HEK293 (cell line): ENCODE data around the gene ROBO1.

Experiments used
- CTCF ChIA-PET: fragments of 350-600 bp; formaldehyde crosslinking; extraction: SDS; loops from one replicate; lab custom pipeline; 2021; ENCODE audit warnings: antibody characterized with exemption; lab: Yijun Ruan, JAX
- POLR2A ChIA-PET: fragments of 300-600 bp; formaldehyde crosslinking; extraction: SDS; loops from one replicate; lab custom pipeline; 2020; ENCODE audit warnings: antibody characterized with exemption, inconsistent platforms; lab: Yijun Ruan, JAX
- H3K27ac ChIP-seq: fragments of 200-500 bp; sonication (Bioruptor generic); 2 replicates; pipeline ENCODE4 v1.5.1; 2014; ENCODE audit warnings: low read depth, low read length, control low read depth, inconsistent platforms; ENCODE audit errors: extremely low read depth
- H3K36me3 ChIP-seq, 2 experiments: fragments of 200-500 bp in 1 of 2; sonication (Bioruptor generic) in 1 of 2; 1 replicate in 1 of 2; 2 replicates in 1 of 2; pipeline ENCODE4 v1.5.1; 2014 to 2017; ENCODE audit warnings: inconsistent platforms in 2 of 2, low read length in 2 of 2; ENCODE audit not compliant: control insufficient read depth in 2 of 2, insufficient read depth in 1 of 2
- H3K4me1 ChIP-seq: fragments of 200-500 bp; sonication (Bioruptor generic); 2 replicates; pipeline ENCODE4 v1.5.1; 2014; ENCODE audit warnings: mild to moderate bottlenecking, low read length, inconsistent platforms; ENCODE audit not compliant: control insufficient read depth, insufficient read depth
- H3K4me3 ChIP-seq: 2 replicates; pipeline ENCODE4 v1.5.1; 2011; ENCODE audit warnings: low read depth, mild to moderate bottlenecking, control low read depth, low read length, moderate library complexity
- H3K9me3 ChIP-seq: fragments of 200-500 bp; sonication (Bioruptor generic); 2 replicates; pipeline ENCODE4 v1.5.1; 2014; ENCODE audit warnings: low read depth, low read length, inconsistent platforms; ENCODE audit not compliant: control insufficient read depth, insufficient read depth
- GFI1B ChIP-seq: fragments of 450-650 bp; formaldehyde crosslinking; IDR thresholded peaks from 2 replicates; pipeline ENCODE4 v1.5.1; 2016; ENCODE audit warnings: missing biosample characterization, missing genetic modification characterization
- MZF1 ChIP-seq: fragments of 450-650 bp; formaldehyde crosslinking; IDR thresholded peaks from 2 replicates; pipeline ENCODE4 v1.5.1; 2017; ENCODE audit warnings: missing biosample characterization, missing genetic modification characterization, borderline replicate concordance
- SP7 ChIP-seq: fragments of 450-650 bp; formaldehyde crosslinking; IDR thresholded peaks from 2 replicates; pipeline ENCODE4 v1.5.1; 2016; ENCODE audit warnings: missing biosample characterization, missing genetic modification characterization
- WT1 ChIP-seq: fragments of 450-650 bp; formaldehyde crosslinking; IDR thresholded peaks from 2 replicates; pipeline ENCODE4 v1.5.1; 2016; ENCODE audit warnings: missing biosample characterization, missing genetic modification characterization
- YY1 ChIP-seq: fragments of 450-650 bp; formaldehyde crosslinking; IDR thresholded peaks from 2 replicates; pipeline ENCODE4 v1.5.1; 2018; ENCODE audit warnings: missing biosample characterization, missing genetic modification characterization
- ZBTB48 ChIP-seq: fragments of 450-650 bp; formaldehyde crosslinking; IDR thresholded peaks from 2 replicates; pipeline ENCODE4 v1.5.1; 2016; ENCODE audit warnings: missing biosample characterization, missing genetic modification characterization
- ZBTB7A ChIP-seq: fragments of 450-650 bp; formaldehyde crosslinking; IDR thresholded peaks from 2 replicates; pipeline ENCODE4 v1.5.1; 2016; ENCODE audit warnings: low read depth, missing biosample characterization, missing genetic modification characterization
- ZNF223 ChIP-seq: fragments of 450-650 bp; formaldehyde crosslinking; IDR thresholded peaks from 2 replicates; pipeline ENCODE4 v1.5.1; 2016; ENCODE audit warnings: missing biosample characterization, missing genetic modification characterization
- ZNF23 ChIP-seq: fragments of 450-650 bp; formaldehyde crosslinking; IDR thresholded peaks from 2 replicates; pipeline ENCODE4 v1.5.1; 2016; ENCODE audit warnings: missing biosample characterization, missing genetic modification characterization, borderline replicate concordance
- ZNF266 ChIP-seq: fragments of 450-650 bp; formaldehyde crosslinking; IDR thresholded peaks from 2 replicates; pipeline ENCODE4 v1.5.1; 2016; ENCODE audit warnings: missing biosample characterization, missing genetic modification characterization, low read depth
- ZNF302 ChIP-seq: fragments of 450-650 bp; formaldehyde crosslinking; IDR thresholded peaks from 2 replicates; pipeline ENCODE4 v1.5.1; 2016; ENCODE audit warnings: missing biosample characterization, missing genetic modification characterization, low read depth
- ZNF366 ChIP-seq: fragments of 450-650 bp; formaldehyde crosslinking; conservative IDR thresholded peaks from 2 replicates; pipeline ENCODE4 v1.5.1; 2016; ENCODE audit warnings: missing biosample characterization, missing genetic modification characterization
- ZNF37A ChIP-seq: fragments of 450-650 bp; IDR thresholded peaks from 2 replicates; pipeline ENCODE4 v1.5.1; 2018; ENCODE audit warnings: missing biosample characterization, missing genetic modification characterization
- ZNF391 ChIP-seq: fragments of 450-650 bp; formaldehyde crosslinking; IDR thresholded peaks from 2 replicates; pipeline ENCODE4 v1.5.1; 2016; ENCODE audit warnings: low read depth, missing biosample characterization, missing genetic modification characterization, borderline replicate concordance
- ZNF510 ChIP-seq: fragments of 450-650 bp; formaldehyde crosslinking; IDR thresholded peaks from 2 replicates; pipeline ENCODE4 v1.5.1; 2018; ENCODE audit warnings: mild to moderate bottlenecking, missing genetic modification characterization, missing biosample characterization; ENCODE audit not compliant: insufficient replicate concordance
- ZNF558 ChIP-seq: fragments of 450-650 bp; formaldehyde crosslinking; IDR thresholded peaks from 2 replicates; pipeline ENCODE4 v1.5.1; 2016; ENCODE audit warnings: missing biosample characterization, missing genetic modification characterization
- ZNF664 ChIP-seq: fragments of 450-650 bp; formaldehyde crosslinking; IDR thresholded peaks from 2 replicates; pipeline ENCODE4 v1.5.1; 2016; ENCODE audit warnings: missing biosample characterization, missing genetic modification characterization
- ZNF670 ChIP-seq: fragments of 450-650 bp; formaldehyde crosslinking; IDR thresholded peaks from 2 replicates; pipeline ENCODE4 v1.5.1; 2016; ENCODE audit warnings: missing biosample characterization, missing genetic modification characterization, low read depth
- ZNF791 ChIP-seq: fragments of 450-650 bp; formaldehyde crosslinking; IDR thresholded peaks from 2 replicates; pipeline ENCODE4 v1.5.1; 2016; ENCODE audit warnings: missing biosample characterization, missing genetic modification characterization
- ZNF792 ChIP-seq: fragments of 450-650 bp; formaldehyde crosslinking; IDR thresholded peaks from 2 replicates; pipeline ENCODE4 v1.5.1; 2016; ENCODE audit warnings: missing biosample characterization, missing genetic modification characterization
- TF ChIP-seq, protein P1 (sequence below): fragments of 450-650 bp; formaldehyde crosslinking; IDR thresholded peaks from 2 replicates; pipeline ENCODE4 v1.5.1; 2016; ENCODE audit warnings: missing biosample characterization, missing genetic modification characterization
- TF ChIP-seq, protein P2 (sequence below): fragments of 450-650 bp; formaldehyde crosslinking; IDR thresholded peaks from 2 replicates; pipeline ENCODE4 v1.5.1; 2016; ENCODE audit warnings: missing biosample characterization, missing genetic modification characterization
- TF ChIP-seq, protein P3 (sequence below): fragments of 450-650 bp; formaldehyde crosslinking; IDR thresholded peaks from 2 replicates; pipeline ENCODE4 v1.5.1; 2016; ENCODE audit warnings: missing biosample characterization, missing genetic modification characterization

Gene ROBO1

DNA sequence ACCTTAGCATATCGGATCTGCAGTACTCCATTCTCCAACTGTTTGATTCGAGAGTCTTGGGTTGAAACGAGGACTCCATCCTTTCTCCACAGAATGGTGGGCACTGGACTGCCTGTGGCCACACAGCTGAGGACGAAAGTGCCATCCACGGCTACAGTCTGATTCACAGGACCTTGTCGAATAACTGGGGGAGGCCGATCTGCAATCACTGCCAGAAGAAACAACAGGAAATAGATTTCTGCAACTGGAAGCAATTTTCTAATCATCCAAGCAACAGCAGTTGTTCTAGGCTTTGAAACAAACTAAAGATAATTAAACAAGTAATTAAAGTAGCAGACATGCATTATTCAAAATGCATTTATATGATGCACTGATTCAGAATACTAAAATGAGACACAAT is 1097.7 kb downstream of the ROBO1 start:
- ChIA-PET CTCF (no interaction called here), POLR2A (no interaction called here)
- Histone ChIP-seq H3K27ac (no peak overlapping the region), H3K9me3 (no peaks in the 10 kb centered on the region), H3K4me3 (no peak overlapping the region), H3K36me3 (peaks cover 0 to 41% of the 10 kb centered on the region in 2 experiments; a peak in 2 of 3 replicates), H3K4me1 (no peaks in the 10 kb centered on the region)
- no peak for TF ChIP-seq ZNF266 (tag by site-specific recombination)
- TF ChIP-seq ZNF37A (tag by site-specific recombination), result no peak
- TF ChIP-seq ZNF791 (tag by site-specific recombination), result no peak
- TF ChIP-seq ZNF23 (tag by site-specific recombination), result no peak
- no peak for TF ChIP-seq ZNF223 (tag by site-specific recombination)
- no peak for TF ChIP-seq ZNF792 (tag by site-specific recombination)
- TF ChIP-seq ZNF664, result no peak
- no peak for TF ChIP-seq SP7
- no peak for TF ChIP-seq ZBTB7A
- TF ChIP-seq YY1 (tag by site-specific recombination), result no peak
- TF ChIP-seq ZNF302 (tag by site-specific recombination), result no peak
- TF ChIP-seq ZBTB48 (tag by site-specific recombination), result no peak

DNA sequence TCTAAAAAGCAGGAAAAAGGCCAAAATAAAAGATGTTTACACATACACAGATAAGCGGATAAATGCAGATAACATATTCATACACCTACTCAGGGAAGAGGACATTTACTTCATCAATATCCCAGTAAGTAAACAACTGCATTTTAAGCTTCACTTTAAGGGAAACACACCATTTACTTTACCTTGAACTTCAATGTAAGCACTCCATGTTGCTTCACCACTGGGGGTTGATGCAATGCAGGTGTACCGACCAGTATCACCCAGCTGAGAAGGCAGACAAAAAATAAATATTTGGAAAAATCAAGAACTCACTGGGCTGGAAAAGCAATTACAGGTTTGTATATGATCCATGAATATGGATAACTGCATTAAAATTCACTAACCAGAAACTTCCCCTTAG is 1099.5 kb downstream of the ROBO1 start:
- Histone ChIP-seq H3K27ac (no peak overlapping the region), H3K36me3 (peaks cover 0 to 46% of the 10 kb centered on the region in 2 experiments; a peak in 2 of 3 replicates), H3K9me3 (no peaks in the 10 kb centered on the region), H3K4me1 (no peaks in the 10 kb centered on the region), H3K4me3 (no peak overlapping the region)
- POLR2A ChIA-PET, result no interaction called here
- CTCF ChIA-PET, result no interaction called here
- no peak for TF ChIP-seq ZNF366
- TF ChIP-seq ZNF558 (tag by site-specific recombination), result no peak
- no peak for TF ChIP-seq GFI1B (tag by site-specific recombination)
- TF ChIP-seq, protein P1, sequence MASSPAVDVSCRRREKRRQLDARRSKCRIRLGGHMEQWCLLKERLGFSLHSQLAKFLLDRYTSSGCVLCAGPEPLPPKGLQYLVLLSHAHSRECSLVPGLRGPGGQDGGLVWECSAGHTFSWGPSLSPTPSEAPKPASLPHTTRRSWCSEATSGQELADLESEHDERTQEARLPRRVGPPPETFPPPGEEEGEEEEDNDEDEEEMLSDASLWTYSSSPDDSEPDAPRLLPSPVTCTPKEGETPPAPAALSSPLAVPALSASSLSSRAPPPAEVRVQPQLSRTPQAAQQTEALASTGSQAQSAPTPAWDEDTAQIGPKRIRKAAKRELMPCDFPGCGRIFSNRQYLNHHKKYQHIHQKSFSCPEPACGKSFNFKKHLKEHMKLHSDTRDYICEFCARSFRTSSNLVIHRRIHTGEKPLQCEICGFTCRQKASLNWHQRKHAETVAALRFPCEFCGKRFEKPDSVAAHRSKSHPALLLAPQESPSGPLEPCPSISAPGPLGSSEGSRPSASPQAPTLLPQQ (tag by site-specific recombination), result no peak
- TF ChIP-seq, protein P2, sequence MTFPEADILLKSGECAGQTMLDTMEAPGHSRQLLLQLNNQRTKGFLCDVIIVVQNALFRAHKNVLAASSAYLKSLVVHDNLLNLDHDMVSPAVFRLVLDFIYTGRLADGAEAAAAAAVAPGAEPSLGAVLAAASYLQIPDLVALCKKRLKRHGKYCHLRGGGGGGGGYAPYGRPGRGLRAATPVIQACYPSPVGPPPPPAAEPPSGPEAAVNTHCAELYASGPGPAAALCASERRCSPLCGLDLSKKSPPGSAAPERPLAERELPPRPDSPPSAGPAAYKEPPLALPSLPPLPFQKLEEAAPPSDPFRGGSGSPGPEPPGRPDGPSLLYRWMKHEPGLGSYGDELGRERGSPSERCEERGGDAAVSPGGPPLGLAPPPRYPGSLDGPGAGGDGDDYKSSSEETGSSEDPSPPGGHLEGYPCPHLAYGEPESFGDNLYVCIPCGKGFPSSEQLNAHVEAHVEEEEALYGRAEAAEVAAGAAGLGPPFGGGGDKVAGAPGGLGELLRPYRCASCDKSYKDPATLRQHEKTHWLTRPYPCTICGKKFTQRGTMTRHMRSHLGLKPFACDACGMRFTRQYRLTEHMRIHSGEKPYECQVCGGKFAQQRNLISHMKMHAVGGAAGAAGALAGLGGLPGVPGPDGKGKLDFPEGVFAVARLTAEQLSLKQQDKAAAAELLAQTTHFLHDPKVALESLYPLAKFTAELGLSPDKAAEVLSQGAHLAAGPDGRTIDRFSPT (tag by site-specific recombination), result no peak
- no peak for TF ChIP-seq ZNF391 (tag by site-specific recombination)
- no peak for TF ChIP-seq ZNF510 (tag by site-specific recombination)
- TF ChIP-seq, protein P3, sequence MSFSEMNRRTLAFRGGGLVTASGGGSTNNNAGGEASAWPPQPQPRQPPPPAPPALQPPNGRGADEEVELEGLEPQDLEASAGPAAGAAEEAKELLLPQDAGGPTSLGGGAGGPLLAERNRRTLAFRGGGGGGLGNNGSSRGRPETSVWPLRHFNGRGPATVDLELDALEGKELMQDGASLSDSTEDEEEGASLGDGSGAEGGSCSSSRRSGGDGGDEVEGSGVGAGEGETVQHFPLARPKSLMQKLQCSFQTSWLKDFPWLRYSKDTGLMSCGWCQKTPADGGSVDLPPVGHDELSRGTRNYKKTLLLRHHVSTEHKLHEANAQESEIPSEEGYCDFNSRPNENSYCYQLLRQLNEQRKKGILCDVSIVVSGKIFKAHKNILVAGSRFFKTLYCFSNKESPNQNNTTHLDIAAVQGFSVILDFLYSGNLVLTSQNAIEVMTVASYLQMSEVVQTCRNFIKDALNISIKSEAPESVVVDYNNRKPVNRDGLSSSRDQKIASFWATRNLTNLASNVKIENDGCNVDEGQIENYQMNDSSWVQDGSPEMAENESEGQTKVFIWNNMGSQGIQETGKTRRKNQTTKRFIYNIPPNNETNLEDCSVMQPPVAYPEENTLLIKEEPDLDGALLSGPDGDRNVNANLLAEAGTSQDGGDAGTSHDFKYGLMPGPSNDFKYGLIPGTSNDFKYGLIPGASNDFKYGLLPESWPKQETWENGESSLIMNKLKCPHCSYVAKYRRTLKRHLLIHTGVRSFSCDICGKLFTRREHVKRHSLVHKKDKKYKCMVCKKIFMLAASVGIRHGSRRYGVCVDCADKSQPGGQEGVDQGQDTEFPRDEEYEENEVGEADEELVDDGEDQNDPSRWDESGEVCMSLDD, result no peak
- no peak for TF ChIP-seq MZF1 (tag by site-specific recombination)
- TF ChIP-seq ZNF792 (tag by site-specific recombination), result no peak
- no peak for TF ChIP-seq WT1 (tag by site-specific recombination)
- TF ChIP-seq ZNF670 (tag by site-specific recombination), result no peak
